ENCODE measurements around the gene MORC1. TPM values are rescaled to one million over a fixed set of nuclear protein-coding genes. Genes with fewer than 3 reads are reported as not detected.

Gene MORC1
- total RNA-seq, 2 experiments from 2014 or later: not detected

- no peak overlapping the region for H3K27ac ChIP-seq (ENCODE audit: low read depth, low read length, poor library complexity, severe bottlenecking)
- no peaks in the 10 kb centered on the region for H3K79me2 ChIP-seq (ENCODE audit: insufficient read depth, low read depth, low read length)
- H3K4me1 ChIP-seq (ENCODE audit: insufficient read depth, low read length, poor library complexity, severe bottlenecking): no peaks in the 10 kb centered on the region
- intact Hi-C loops (cut with micrococcal nuclease; ENCODE audit: unreplicated experiment): no loop called here
- no peaks in the 10 kb centered on the region for H4K20me1 ChIP-seq (ENCODE audit: insufficient read depth, low read length)
- no peak overlapping the region for H3K4me3 ChIP-seq (ENCODE audit: low read depth, low read length, poor library complexity, severe bottlenecking)
- no peaks in the 10 kb centered on the region for H3K9me2 ChIP-seq (ENCODE audit: insufficient read depth, low read length)
- TF ChIP-seq CTCF (conservative IDR thresholded peaks at IDR 0.05; ENCODE audit: low read length): no peak
- TF ChIP-seq EZH2phosphoT487 (IDR thresholded peaks at IDR 0.05; ENCODE audit: borderline replicate concordance, low read depth, low read length): no peak
- ChIA-PET CTCF (ENCODE audit: unreplicated experiment) (no interaction called here), POLR2A (interaction anchor here (0.5 to 0.7 kb wide), 2 partner anchors 25 to 1694 kb away, joined by 3 read pairs; no protein-coding TSS in a partner anchor)
- no peak overlapping the region for H3K4me2 ChIP-seq (ENCODE audit: low read length)
- no peak overlapping the region for H2AFZ ChIP-seq (ENCODE audit: low read length)
- DNase-seq (ENCODE audit: low spot score): no peak
- H3K36me3 ChIP-seq (ENCODE audit: insufficient read depth, low read length): no peaks in the 10 kb centered on the region
- no TSS peak for BruUV-seq (replicated peaks)
- H3K9me3 ChIP-seq (ENCODE audit: low read length): no peaks in the 10 kb centered on the region
Observed at GRCh38 chr3:108936924-108937689, 180.8 kb downstream of the MORC1 start.

- no peak for DNase-seq (ENCODE audit: low spot score)
- BruUV-seq (replicated peaks): no TSS peak
- intact Hi-C loops (cut with micrococcal nuclease; ENCODE audit: unreplicated experiment): no loop called here
- ChIA-PET CTCF (ENCODE audit: unreplicated experiment) (no interaction called here), POLR2A (no interaction called here)
- no peak overlapping the region for H3K4me3 ChIP-seq (ENCODE audit: low read depth, low read length, poor library complexity, severe bottlenecking)
- H4K20me1 ChIP-seq (ENCODE audit: insufficient read depth, low read length): no peaks in the 10 kb centered on the region
- no peaks in the 10 kb centered on the region for H3K79me2 ChIP-seq (ENCODE audit: insufficient read depth, low read depth, low read length)
- H3K9me2 ChIP-seq (ENCODE audit: insufficient read depth, low read length): no peaks in the 10 kb centered on the region
- no peak overlapping the region for H3K27ac ChIP-seq (ENCODE audit: low read depth, low read length, poor library complexity, severe bottlenecking)
- H3K9me3 ChIP-seq (ENCODE audit: low read length): no peaks in the 10 kb centered on the region
- no peak for TF ChIP-seq CTCF (conservative IDR thresholded peaks at IDR 0.05; ENCODE audit: low read length)
- no peak for TF ChIP-seq EZH2phosphoT487 (IDR thresholded peaks at IDR 0.05; ENCODE audit: borderline replicate concordance, low read depth, low read length)
- no peak overlapping the region for H2AFZ ChIP-seq (ENCODE audit: low read length)
- H3K36me3 ChIP-seq (ENCODE audit: insufficient read depth, low read length): no peaks in the 10 kb centered on the region
- no peaks in the 10 kb centered on the region for H3K4me1 ChIP-seq (ENCODE audit: insufficient read depth, low read length, poor library complexity, severe bottlenecking)
- no peak overlapping the region for H3K4me2 ChIP-seq (ENCODE audit: low read length)
Observed at GRCh38 chr3:108931035-108931434, 186.9 kb downstream of the MORC1 start.

GRCh38 chr3:108918866-108919265 is 199.1 kb downstream of the MORC1 start:
- POLR2A ChIA-PET: no interaction called here
- H3K27ac ChIP-seq (ENCODE audit: low read depth, low read length, poor library complexity, severe bottlenecking): no peak overlapping the region
- no TSS peak for BruUV-seq (replicated peaks)
- CTCF ChIA-PET (ENCODE audit: unreplicated experiment): no interaction called here
- TF ChIP-seq CTCF (conservative IDR thresholded peaks at IDR 0.05; ENCODE audit: low read length) (no peak), EZH2phosphoT487 (IDR thresholded peaks at IDR 0.05; ENCODE audit: borderline replicate concordance, low read depth, low read length) (no peak)
- H3K9me2 ChIP-seq (ENCODE audit: insufficient read depth, low read length): no peaks in the 10 kb centered on the region
- H3K4me3 ChIP-seq (ENCODE audit: low read depth, low read length, poor library complexity, severe bottlenecking): no peak overlapping the region
- H2AFZ ChIP-seq (ENCODE audit: low read length): no peak overlapping the region
- H3K9me3 ChIP-seq (ENCODE audit: low read length): no peaks in the 10 kb centered on the region
- H3K4me2 ChIP-seq (ENCODE audit: low read length): no peak overlapping the region
- no peaks in the 10 kb centered on the region for H3K4me1 ChIP-seq (ENCODE audit: insufficient read depth, low read length, poor library complexity, severe bottlenecking)
- H4K20me1 ChIP-seq (ENCODE audit: insufficient read depth, low read length): no peaks in the 10 kb centered on the region
- intact Hi-C loops (cut with micrococcal nuclease; ENCODE audit: unreplicated experiment): no loop called here
- DNase-seq (ENCODE audit: low spot score): no peak
- no peaks in the 10 kb centered on the region for H3K36me3 ChIP-seq (ENCODE audit: insufficient read depth, low read length)
- no peaks in the 10 kb centered on the region for H3K79me2 ChIP-seq (ENCODE audit: insufficient read depth, low read depth, low read length)
